ENCODE data around the gene KCNJ11.

Gene KCNJ11

DNA sequence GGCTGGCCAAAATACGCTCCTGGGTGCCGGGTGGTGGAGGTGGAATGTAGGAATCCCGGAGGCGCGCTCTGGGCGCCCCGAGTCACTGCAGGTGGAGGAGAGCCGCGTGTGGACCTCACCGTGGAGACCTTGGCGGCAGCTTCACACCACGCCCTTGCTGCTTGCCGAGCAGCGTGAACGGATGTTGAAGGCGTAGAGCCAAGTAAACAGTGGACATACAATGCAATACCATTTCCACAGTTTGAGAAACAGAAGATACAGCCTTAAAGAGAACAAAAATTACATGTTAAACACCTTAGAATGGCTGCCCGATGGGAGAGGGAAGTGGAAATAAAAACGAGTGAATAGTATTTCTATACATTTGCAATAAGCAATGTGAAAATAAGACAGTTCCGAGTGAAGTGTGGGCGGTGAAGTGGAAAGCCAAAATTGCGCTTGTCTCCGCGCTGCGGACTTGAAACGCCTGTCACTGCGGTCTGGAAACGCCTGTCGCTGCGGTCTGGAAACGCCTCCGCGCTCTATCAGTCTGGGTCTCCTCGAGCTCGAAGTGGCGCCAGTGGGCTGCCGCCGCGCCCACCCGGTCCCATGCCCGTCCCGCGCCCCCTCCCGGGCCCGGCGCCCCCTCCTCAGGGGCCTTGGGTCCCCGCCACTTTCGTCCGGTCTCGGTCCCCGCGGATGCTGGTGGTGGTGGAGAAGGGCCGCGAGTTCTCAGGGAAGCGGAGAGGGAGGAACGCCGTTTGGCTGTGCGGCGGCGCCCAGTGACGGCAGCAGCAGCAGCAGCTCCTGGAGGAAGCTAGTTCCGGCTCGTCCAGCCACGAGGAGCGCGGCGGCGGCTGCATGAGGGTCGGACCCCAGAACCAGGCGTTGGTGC lies 35.3 kb downstream of the KCNJ11 start:
- DNase-seq = peak; percentile 21

DNA sequence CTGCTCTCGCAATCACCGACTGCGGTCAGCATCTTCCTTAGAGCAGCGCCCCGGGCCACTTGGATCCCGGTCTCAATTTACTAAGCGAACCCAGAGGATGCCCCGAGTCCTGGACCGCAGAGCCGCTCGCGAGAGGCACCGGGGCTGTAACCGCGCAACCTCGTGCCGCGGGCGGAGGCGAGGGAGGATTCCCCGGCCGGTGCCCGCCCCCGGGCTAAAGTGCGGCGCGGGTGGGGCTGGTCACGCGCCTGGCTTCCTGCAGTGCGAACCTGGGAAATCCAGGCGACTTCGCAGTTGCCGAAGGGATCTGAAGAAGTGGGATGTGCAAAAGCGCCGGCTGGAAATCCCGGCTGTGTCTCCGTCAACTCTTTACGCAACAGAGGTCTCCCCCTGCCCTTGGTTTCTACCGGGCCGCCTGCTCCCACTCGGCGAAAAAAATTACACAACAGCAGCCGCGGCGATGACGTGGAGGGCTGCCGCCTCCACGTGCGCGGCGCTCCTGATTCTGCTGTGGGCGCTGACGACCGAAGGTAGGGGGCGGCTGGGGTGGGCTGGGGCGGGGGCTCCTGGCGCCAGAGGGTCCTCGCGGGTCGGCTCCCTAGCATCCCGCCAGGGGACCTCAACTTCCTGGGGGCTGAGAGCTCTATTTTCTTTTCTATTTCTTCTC lies 36.8 kb downstream of the KCNJ11 start, which contains the start of gene NCR3LG1:
NCR3LG1 (plus strand) TSS at position 291 of the 667 bp plus-strand sequence; CDS start at position 461, 170 bp downstream.
- DNase-seq = peak; percentile 9

DNA sequence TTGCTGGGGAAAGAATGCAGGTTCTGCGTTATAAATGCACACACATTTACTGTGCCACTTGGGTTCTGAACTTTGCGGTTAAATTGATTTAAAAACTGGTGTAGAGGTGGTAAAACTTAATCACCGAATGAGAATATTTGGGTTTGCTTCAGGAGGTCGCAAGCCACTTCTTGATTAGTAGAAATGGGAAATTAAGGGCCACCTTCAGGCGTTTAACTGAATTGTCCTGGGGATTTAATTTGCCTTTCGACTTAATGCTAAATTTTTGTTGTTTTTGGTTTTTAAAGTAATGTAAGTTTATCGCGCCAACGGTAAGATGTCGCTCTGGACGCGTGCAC lies 37.3 kb downstream of the KCNJ11 start:
- no peak for DNase-seq

DNA sequence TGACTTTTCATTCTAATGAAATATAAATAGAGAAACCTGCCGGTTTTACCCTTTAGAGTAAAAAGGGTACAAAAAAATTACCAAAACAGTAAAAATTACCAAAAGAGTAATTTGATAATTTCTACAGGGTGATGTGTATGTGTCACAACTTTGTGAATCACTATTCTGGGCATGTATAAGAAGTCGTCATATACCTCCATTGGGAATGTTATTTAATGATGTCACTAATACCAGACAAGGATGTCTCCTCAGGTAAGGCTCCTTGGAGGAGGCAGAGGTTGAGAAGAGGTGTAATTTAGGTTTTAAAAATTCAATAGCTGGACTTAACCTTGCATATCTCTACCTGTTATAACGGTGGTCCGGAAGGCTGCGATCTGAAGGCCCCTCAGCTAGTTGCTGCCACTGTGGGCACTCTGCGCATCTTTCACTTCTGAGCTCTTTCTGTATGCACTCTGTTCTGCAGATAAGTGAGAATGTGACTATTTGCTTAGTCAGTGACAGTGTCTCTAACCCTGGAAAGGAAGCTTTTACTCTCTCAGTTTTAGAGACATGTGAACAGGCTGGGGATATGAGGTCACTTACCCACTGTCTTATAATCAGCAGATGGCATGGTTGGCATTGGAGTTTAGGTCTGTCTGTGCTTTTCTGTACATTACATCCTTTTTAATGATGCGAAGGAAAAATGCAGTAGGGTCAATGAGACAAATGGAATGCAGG lies 37.8 kb downstream of the KCNJ11 start:
- no peak for DNase-seq

DNA sequence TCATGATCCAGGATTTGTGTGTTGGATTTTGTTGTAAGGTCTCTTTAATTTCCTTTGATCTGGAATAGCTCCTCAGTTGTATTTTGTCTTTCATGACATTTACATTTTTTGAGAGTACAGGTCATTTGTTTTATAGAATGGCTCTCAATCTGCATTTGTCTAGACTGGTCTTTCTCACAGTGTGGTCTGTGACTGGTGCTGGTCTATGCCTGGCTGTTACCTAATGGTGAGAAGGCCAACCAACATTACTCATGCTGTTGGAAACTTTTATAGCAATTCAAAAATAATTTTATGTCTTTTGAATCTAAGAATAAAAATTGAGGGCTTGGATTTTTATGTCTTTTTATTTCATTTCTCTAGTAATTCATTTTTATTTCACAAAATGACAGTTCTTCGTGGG lies 40.8 kb downstream of the KCNJ11 start:
- no peak for DNase-seq

DNA sequence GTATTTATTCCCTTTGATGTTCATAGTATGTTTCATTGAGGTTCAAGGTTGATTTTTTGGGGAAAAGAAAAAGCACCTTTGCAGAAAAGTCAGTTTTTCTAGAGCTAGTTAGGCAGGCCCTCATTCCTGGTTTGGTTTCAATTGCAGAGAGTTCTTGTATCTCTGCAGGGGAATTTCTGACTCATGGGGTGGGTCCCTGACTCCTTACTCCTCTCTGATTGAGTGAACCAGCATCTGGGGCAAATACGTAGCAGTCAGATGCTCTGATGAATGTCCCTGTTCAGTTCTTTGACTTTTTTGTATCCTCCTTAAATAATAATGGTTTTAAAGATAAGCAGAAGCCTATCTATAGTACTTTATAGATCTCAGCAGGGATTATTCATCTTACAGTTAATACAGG lies 44.6 kb downstream of the KCNJ11 start:
- no peak for DNase-seq

DNA sequence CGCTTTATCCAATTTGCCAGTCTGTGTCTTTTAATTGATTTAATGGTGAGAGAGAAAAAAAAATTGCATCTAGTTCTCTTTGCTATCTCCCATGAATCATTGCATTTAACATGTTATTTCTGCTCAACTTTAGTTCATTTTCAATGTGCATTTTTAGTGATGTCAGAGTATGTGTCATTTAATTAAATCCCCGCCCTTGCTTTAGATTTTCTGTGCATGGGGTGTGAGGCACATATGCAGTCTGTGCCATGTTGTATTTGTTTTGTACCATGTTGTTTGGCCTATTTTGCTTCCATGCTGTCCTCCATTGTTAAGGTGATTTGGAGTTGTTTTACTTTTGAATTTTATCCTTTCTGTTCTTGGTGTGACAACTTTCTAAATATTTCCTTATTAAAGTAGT lies 45.2 kb downstream of the KCNJ11 start:
- DNase-seq = no peak
